Activated CD4-positive, alpha-beta T cell treated with anti-CD3 and anti-CD28 coated beads, Interleukin-10, Interleukin-2, amounts not matched to agents 100 ng/mL and 50 ng/mL, durations not matched to agents 16 hours and 8 hours (primary cell): Measurements from ENCODE around the gene CPNE1.

Source experiments
- DNase-seq: peaks from one replicate; pipeline ENCODE4 v3.0.0-alpha.2; 2020

Gene CPNE1

DNA sequence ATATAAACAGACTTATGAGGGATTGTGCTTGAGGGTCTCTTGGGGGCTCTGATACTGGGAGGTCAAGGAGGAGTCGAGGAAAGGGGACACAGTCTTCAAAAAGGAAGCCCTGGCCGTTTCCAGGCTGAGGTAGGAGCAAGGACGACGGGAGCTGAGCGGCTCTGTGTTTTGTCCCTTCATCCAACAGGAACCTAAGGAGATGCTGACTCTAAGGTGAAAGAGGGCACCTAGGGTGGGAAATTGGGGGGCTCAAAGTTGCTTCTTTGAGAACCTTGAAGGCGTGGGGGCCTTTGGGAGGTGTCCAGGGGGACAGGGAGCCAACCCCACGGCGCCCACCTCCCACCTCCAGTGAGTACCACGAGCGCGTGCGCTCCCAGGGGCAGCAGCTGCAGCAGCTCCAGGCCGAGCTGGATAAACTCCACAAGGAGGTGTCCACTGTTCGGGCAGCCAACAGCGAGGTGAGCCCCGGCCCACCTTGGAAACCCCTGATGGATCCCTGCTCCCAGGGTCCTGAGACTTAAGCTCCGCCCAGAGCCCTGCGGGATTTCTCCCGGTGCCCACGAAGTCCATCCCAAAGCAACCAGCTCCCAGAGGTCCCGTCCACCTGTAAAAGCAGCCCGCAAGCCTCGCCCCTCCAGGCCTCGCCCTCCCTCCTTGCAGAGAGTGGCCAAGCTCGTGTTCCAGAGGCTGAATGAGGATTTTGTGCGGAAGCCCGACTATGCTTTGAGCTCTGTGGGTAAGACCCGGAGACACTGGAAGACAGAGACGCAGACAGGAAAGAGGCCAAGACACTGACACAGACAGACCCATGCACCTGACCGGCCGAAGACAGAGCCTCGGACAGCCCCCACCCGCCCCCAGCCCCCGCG lies 46.2 kb downstream of the CPNE1 start:
- peak; percentile 37 for DNase-seq

DNA sequence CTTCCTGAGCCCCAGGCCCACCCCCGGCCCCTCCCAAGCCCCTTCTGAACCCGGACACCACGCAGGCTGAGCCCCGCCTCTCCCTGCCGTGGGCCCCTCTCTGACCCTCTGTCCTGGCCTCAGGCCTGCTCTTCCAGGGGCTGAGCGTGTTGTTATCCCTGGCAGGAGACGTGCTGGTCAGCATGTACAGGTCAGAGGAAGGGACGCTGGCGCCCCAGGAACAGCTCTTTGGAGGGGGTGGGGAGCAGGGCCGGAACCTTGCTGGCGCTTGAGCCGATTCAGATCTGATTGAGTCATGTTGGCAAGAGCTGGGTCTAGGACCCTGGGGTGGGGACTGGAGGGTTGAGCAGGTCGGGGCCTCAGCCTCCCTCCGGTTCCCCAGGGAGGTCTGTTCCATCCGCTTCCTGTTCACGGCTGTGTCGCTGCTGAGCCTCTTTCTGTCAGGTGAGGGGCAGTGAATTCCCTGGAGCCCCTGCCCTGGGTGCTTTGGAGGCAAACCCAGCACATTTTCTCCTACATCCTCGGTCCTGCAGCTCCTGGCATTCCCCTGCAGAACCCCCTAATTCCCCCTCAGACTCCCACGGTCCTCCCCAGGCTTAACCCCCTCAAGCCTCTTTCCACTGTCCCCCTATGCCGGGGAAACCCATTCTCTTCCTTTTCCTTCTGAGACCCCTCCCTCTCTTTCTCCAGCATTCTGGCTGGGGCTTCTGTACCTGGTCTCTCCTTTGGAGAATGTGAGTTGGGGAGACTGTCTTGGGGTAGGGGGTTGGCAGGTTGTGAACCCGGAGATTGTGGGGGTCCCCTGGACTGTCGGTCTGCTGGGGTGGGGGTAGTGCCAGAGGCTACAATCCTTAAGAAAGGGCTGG lies 47.1 kb downstream of the CPNE1 start:
- peak; percentile 65 for DNase-seq

DNA sequence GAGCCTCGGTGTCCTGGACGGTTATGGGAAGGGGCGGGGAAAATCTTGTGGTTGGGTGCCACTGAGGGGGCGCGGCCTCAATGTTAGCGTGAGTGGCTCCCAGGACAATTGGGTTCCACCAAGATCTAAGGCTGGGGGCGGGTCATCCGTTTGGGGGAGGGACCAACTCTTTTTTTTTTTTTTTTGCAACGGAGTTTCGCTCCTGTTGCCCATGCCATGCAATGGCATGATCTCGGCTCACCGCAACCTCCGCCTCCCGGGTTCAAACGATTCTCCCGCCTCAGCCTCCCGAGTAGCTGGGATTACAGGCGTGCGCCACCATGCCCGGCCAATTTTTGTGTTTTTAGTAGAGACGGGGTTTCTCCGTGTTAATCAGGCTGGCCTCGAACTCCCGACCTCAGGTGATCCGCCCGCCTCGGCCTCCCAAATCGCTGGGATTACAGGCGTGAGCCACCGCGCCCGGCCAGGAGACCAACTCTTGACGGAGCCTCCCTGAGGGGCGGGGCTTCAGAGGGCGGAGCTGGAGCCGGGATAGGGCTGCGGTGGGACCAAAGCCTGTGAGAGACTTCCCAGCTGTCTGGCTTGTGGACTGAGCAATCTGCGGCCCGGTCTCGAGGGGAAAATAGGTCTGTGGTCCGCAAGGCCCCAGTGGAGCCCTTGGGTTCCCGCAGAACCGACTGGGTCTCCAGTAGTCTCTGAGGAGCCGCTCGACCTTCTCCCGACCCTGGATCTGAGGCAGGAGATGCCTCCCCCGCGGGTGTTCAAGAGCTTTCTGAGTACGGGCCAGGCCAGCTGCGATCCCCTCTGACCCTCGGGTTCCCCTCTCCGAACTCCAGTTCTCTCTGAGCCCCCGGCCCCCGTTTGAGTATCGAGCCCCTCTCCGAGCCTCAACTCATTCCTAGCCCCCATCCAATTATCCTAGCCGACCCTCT lies 48.0 kb downstream of the CPNE1 start:
- peak; percentile 66 for DNase-seq

DNA sequence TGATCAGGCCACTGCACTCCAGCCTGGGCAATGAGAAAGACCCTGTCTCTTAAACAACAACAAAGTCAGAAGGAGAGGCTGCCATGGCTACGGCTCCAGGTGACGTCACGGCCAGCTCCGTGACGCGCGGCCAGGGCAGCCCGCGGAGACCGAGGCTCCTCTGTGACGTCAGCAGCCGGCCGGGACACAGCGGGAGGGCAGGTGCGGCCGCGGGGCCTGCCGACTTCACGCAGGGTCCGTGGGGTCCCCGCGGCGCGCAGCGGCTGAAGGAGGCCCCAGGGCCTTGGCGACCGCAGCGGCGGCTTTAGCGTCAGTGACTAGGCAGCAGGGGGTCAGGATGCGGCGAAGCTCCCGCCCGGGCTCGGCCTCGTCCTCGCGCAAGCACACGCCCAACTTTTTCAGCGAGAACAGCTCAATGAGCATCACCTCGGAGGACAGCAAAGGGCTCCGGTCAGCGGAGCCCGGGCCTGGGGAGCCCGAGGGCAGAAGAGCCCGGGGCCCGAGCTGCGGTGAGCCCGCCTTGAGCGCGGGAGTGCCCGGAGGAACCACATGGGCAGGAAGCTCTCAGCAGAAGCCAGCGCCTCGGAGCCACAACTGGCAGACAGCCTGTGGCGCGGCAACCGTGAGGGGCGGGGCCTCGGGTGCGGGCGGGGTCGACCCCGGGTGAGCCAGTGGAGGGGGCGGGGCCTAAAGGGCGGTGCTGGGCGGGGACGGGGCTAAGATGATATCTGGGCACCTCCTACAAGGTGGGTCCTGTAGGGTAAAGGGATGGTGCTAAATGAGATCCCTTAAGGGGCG lies 48.8 kb downstream of the CPNE1 start, which contains the start of gene SPAG4:
Gene SPAG4, plus strand, starts transcription at position 163 of the 798 bp plus-strand sequence. Its CDS starts 175 bp downstream, at position 338.
- DNase-seq = peak; percentile 100

DNA sequence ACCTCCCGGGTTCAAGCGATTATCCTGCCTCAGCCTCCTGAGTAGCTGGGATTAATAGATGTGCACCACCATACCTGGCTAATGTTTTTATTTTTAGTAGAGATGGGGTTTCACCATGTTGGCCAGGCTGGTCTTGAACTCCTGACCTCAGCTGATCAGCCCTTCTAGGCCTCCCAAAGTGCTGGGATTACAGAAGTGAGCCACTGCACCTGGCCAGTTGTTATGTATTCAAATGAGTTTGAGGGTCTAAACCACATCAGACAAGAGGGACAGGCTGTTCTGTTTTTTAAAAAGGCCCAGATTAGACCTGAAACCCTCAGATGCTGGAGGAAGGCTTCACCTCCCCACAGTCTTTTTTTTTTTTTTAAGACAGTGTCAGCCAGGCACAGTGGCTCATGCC lies 53.2 kb downstream of the CPNE1 start:
- DNase-seq = no peak

DNA sequence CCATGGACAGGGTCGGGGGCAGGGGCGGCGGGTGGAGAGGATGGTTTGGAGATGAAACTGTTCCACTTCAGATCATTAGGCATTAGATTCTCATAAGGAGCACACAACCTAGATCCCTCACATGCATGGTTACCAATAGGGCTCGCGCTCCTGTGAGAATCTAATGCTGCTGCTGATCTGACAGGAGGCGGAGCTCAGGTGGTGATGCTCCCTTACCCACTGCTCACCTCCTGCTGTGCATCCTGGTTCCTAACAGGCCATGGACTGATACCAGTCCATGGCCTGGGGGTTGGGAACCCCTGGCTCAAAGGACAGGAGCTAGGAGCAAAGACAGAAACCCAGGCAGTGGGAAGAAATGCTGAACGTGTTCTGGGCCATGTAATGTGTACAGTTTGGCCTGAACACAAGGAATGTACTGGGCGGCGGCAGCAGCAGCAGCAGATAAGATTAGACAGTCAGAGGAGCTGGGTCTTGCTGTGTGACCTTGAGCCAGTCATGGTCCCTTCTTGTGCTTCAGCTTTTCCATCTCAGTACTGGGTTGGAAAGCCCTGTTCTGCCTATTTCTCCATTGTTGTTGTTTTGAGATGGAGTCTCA lies 53.8 kb downstream of the CPNE1 start:
- DNase-seq = no peak

DNA sequence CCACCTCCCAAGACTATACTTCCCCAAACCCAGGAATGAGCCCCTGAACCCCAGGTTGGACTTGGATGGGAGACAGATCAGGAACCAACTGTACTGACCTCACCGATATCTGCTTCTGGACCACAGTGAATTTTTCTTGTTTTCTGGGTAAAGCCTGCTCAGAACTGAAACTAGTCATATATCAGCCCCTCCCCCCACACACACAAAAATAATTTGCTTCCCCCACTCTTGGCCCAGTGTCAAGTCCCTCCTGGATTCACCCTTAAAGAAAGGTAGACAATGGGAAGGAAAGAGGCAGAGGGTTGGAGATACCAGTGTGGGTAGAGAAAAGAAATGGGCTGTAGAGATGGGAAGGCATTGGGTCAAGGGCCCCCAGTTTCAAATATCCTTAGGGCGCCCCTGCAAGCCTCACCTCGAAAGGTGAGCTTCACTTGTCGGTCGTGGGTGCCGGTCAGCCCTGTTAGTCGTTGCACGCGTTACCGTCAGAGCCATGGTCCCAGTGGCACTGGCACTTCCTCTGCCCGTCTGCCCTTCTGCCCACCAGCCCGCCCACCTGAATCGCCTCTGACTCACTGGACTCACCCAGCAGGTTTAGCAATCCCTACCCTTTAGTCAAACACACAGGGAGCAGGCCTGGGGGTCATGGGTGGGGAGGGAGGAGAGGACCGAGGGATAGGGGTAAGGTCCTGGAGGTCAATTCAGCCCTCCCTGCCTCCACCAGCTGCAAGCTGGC lies 57.5 kb downstream of the CPNE1 start:
- DNase-seq = no peak

DNA sequence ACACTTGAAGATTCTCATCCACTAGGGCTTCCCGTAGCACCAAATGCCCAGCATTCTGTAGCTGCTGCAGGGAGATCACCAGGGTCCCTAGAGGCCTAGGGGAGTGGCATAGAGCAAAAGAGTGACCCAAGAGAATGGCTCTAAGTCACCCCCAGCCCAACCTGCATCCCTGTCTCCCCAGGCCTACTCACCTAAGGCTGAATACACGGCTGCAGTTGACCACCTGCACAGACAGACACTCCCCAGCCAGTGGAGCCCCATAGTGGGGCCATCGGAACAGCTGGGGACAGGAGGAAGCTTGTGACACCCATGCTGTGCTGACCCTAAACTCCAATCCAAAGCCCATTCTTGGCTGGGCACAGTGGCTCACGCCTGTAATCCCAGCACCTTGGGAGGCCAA lies 58.6 kb downstream of the CPNE1 start:
- no peak for DNase-seq

DNA sequence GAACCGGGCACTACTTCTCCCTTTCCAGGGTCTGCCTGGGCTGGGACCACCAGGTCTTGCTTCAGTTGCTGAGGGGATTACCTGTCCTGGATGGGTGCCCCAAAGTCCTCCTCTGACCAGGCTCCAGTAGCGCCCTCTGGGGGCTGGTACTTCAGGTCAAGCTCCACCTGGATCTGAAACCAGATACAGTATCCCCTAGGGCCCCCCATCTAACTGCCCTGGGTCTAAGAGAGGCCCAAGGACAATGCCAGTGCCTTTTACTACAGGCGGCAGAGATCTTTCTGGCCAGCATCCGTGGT lies 60.3 kb downstream of the CPNE1 start:
- DNase-seq = peak; percentile 13

DNA sequence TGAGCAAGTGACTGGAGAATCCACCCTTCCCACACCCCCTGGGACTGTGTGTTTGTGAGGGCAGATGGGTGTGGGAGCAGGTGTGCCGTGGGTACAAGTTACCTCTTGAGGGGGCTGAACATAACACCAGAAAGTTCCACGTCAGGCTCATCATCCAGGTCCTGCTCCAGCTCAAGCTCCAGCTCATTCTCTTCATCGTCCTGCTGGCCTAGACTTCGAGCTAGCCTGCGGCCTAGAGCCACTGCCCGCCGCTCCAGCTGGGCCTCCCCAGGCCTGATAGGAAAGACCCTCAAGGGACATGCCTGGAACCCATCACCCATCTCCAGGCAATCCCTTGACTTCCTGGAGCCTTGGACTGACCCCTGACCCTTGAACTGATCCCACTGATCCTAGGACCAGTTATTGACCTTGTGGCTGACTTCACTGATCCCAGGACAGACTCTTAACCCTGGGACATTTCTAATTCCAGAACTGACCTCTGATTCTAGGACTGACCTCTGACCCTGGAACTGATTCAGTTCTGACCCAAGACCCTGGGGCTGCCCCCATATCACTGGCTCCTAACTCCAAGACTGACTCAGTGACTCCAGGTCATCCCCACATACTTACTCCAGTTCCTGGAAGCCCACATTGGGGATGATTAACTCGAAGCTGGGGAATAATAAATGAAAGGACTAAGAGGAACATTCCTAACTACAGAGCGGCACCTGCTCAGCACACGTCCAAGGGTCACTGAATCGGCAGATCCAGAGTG lies 60.8 kb downstream of the CPNE1 start:
- DNase-seq = no peak

DNA sequence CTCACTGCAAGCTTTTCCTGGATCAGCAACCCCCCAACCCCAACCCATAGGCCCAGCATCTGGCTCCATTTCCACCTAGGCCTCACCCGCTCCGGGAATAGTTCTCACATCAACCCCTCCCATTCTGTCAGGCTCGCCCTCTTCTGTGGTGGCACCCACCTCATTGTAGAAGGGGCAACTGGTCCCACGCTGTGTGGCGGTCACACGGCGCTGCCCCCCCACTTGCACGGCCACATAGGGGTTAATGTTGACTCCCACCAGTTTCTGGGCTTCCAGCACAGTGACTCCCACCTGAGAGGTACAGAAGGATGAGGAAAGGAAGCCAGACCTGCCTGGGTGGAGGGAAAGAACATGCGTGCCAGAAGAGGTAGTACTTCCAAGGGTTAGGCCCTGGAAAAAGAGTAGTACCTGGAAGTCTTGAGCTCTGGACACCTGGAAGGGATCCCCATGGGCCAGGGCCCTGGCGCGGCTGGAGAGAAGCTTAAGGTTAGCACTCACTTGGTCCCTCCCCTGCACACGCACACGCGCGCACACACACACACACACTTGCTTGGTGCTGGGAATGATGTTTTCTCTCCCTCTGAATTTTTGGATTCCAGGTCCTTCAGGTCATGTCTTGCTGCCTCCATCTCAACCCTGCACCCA lies 61.7 kb downstream of the CPNE1 start:
- no peak for DNase-seq

DNA sequence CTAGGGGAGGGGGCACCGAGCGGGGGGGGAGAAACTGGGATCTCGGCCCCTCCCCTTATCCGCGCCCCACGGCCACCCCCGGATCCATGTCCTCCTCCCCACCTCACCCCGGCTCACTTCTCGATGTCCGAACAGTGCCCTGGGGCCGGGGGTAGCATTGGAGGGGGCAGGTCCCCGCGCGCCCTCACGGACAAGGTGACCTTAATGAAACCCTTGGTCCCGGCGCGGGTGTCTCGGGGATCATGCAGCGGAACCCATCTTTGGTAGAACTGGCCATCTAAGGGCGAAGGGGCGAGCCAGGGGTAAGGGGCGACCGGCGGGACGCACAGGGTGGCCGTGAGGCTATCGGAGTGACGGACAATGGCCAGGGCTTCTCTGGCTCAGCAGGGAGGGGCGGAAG lies 62.7 kb downstream of the CPNE1 start:
- no peak for DNase-seq

DNA sequence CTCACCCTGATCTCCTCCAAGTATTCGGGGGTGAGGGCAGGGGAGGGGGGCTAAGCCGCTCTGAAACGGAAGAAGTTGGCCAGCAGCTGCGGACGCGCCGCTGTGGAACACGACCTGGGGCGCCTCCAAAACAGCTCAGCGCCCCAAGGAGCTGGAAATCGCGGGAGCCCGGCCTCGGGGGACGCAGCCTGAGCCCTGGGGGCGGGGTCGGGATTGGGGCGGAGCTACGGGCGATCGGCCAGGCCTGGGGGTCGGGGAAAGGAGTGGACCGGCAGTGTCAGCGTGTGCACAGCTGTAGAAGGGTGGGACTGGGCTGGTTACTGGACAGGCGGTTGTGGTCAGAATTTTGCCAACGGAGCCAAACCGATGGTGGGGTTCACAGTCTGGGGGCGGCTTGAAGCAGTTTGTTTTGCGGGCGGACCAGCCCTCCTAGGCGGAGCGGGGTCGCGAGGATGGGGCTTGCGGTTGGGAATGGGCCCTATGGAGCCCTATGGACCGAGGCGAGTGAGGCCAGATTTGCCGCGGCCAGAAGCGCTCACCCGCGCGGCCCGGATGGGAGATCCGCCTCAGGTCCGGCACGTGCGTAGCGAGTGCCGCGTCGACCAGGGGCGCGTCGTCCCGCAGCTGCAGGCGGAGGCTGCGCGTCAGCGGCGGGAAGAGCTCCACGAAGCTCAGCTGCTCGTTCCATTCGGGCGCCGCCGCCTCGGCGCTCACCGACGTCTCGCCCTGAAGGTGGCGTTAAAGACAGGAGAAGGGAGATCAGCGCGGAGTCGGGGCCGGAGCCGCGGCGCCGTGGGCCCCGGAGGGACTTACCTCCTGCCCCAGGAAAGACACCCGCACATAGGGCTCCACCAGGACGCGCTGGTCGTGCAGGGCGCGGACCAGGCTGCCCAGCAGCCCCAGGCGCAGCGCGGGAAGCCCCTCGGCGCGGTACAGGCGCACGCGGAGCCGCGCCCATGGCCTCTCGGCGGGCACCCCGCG lies 63.4 kb downstream of the CPNE1 start:
- peak; percentile 84 for DNase-seq

DNA sequence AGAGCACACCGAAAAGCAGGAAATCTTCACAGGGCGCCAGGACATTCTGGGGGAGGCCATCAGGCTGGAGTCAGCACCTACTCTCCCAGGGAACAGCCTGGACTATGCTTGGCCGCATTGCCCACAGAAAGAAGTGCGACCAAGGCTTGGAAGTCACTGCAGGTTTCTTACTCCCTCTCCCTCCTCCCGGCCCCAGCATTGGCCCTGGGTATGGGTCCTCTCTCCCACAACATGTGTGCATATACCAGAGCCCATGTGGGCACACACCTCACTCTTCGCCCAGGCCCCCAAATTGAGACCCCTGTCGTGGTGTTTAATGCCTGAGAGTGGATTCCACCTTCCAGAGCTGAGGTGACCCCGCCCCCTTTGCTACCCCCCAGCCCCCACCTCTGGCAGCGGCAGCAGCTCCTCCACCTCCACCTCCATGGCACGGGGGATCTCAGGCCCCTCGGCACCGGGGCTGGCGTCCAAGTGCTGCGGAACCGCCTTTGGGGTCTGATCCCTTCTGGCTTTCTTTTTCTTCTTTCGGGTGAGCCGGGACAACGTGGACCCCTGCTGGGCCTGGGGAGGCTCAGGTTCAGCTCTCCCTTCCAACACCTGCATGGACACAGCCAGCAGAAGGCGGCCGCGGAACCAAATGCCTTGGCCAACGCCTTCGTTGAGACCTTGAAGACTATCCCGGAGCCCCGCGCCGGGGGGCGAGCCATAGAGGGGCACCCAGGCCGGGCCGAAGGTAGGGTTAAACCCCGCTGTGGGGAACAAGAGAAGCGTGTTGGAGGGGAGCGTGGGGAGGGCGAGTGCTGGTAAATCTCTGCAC lies 64.3 kb downstream of the CPNE1 start:
- DNase-seq = no peak

DNA sequence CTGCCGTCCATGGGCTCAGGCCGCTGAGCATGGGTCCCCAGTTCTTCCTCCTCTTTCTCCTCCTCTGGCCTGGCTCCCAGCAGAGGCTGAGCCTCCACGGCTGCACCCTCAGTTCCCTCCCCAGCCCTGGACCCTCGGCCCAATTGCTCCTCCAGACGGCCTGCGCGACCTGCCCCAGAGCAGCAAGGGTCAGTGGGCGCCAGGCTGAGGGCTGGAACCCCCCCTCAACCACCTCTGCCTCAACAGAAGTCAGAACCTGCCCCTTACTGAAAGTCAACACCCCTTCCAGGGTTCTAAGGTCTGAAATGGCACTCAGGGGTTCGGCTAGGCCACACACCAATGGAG lies 65.0 kb downstream of the CPNE1 start:
- DNase-seq = no peak

DNA sequence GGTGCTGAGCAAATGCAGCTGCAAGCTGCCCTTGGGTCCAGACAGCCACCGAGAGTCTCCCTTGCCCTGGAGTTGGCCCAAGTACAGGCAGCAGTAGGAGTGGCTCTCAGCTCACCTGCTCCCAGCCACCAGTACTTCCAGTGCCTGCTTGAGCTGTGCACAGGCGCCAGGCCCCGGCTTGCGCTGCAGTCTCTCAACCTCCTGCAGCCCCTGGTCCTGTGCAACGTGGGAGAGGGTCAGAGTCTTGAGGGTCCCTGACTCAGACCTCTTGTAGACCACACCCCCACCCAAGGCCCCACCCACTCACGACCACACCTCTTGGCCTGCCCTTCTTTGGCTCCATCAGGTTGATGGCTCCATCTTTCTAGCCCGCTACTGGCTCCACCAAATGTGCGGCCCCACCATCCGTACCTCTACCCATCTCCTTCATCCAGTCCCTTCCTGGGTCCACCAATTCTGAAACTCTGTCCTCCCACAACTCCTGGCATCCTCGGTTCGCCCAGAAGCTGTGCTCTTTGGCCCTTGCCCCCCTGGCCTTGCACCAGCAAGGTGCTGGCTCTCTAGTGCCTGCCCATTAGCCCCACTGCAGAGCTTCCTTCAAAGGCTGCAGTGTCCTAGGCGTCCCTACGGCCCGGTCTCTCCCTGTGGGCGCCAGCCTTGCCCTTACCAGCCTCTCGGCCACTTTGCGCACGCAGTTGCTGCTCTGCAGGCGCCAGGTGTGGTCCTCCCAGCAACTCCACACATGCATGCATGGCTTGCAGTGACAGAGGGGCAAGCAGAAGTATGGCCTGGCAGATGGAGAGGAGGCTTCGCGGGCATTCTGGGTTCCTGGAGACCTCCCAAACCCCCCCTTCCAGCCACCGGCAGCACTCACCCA lies 65.6 kb downstream of the CPNE1 start:
- DNase-seq = no peak

DNA sequence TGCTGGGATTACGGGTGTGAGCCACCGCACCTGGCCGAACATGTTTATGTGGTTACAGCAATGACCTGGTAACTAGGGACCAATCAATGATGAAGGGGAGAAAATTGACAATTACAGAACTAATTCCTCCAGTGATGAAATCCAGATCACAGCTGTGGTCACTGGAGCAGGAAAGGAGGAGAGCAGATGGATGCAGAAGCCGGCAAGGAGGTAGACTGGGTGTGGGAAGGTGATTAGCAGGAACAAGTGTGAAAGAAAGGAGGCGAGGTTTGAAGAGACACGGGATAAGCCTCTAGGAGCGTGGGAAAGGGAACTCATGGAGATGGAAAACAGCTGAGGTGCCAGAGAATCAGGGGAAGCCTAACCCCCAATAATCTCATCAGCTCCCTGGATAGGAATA lies 66.2 kb downstream of the CPNE1 start:
- DNase-seq = no peak
